ENCODE measurements around the gene MKKS.

Gene MKKS

DNA sequence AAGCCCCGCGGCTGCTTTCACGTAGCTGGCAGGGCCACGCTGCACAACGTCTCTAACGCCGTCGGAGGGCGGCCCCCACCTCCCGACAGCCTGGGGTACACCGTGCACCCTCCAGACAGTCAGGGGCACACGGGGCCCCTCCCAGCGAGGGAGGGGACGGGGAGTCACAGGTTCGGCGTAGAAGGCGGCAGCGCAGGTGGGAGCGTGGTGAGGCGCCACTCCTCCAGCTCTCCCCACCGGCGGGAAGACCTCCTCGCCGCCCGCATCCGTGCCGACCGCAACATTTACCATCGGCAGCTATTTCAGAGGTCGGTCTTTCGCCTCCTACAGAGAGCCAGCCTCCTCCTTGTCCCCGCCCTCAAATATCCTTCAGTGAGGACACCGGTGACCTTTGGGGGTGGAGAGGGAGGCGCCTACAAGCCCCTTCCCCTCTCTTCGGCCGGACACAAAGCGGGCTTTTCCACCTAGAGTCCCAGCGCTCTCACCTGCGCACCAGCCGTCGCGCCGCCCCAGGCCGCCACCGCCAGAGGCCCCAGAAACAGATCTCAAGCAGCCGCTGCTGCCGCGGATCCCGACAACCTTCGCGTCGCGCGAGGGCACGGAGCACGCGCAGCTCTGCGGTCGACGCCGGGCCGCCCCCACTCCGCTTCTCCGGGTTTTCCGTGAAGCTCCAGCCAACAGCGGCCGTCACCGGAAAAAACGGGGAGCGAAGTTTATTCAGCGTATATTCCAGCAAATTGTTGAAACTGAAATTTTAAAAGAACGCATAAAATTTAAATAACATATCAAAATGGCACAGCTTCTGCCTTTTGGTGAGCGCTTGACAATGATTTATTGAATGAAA is at the start of gene MKKS:
TSS of gene MKKS (minus strand) at position 600 of the 844 bp plus-strand sequence. CDS start 20,708 bp downstream, outside the sequence.
- DNase-seq = peak; percentile 97

DNA sequence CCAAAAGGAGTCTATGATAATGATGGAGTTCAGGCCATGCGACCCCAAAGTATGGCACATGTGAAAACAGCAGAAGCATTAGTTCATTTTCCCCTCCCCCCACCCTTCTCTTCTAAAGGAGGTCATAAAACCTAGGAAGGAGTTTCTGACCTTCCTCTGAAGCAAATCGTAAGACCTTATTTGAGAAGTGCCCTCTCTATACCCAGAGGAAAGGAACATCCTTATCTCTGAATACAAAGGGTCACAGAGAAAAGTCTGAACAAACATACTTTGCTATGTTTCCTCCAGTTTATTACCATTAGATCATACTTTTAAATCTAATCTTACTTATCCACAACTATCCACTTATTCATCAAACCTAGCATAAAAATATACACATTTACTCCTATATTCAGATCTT is 49.7 kb upstream of the MKKS start:
- DNase-seq = no peak

DNA sequence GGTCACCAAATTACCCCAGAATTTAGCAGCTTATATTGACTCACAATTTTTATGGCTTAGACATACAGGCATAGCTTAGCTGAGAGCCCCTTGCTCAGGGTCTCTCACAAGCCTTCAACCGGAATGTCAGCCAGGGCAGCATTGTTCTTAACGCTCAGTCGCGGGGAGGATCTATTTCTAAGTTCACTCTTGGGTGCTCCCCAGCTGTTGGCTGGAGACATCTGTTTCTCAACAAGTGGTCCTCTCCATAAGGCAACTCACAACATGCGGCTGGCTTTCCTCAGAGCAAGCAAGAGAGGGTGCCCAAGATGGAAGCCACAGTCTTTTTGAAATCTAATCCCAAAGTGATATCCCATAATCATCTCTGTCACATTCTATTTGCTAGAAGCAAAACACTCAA is 47.7 kb upstream of the MKKS start:
- DNase-seq = peak; percentile 38

DNA sequence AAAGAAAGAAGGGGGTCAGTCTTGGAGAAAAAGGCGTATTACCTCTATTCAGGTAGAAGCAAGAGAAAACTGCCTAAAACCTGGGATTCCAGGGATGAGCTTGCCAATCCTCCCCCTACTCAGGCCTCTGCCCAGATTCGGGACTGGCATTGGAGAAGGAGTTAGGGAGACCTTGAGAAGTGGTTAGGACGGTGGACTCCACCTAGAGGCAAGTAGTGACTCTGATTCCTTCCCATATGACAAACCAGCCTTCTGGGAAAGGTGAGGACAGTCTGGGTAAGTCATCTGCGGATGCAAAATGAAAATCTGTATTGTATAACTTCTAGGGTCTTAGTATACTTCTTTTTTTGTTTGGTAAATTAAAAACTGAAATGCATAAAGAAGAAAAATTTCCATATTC is 44.9 kb upstream of the MKKS start:
- DNase-seq = no peak

DNA sequence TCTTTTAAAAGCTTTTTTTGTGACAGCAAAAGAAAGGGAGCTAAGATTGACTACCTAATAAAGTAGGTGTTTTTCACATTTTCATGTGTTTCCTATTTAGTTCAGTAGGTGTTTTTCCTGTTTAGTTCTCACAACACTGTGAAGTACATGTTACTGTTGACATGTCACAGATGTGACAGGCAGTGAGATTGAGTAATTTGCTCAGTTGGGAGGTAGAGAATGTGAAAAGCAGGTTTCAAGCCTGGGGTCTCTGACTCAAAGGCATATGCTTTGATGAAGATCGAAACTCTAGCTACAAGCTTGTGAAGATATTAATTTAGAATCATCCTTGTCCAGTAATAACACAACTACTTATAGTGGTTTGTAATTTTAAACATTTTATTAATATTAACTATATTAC is 44.2 kb upstream of the MKKS start:
- DNase-seq = no peak

DNA sequence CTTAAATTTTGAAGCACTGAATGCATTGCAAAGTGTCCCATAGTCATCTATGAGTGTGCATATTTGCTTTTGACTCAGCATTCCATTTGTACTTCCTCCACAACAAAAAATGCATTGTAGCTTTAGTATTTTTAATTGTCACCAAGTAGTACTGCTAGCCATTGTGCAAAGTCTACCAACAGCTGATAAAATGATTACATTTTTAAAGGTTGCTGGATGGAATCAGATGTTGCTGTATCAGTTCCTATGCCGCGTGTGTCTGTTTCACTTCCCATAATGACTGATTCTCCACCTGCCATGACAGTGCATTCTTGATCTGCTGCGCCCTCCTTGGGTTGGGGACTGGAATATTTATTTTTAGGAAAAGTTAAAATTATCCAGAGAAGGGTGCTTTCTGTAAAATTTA is 42.3 kb upstream of the MKKS start:
- DNase-seq = no peak

DNA sequence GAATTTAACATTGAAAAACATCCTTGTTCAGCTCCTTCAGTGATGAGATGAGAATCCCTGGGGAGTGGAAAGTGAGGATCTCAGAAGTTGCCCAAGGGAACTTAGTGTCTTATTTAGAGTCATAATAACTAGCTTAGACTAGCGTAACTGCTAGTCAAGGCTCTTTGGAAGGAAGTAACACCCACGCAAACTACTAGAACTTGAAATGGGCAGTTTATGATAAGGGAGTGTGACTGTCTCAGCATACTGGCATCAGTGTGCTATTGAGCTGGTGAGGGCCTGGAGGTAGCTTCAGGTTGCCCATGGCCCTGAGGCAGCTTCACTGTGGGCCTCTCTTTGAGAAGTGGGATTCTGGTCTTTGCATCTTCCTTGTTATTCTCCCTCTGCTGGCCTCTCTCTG is 41.2 kb upstream of the MKKS start:
- DNase-seq = no peak

DNA sequence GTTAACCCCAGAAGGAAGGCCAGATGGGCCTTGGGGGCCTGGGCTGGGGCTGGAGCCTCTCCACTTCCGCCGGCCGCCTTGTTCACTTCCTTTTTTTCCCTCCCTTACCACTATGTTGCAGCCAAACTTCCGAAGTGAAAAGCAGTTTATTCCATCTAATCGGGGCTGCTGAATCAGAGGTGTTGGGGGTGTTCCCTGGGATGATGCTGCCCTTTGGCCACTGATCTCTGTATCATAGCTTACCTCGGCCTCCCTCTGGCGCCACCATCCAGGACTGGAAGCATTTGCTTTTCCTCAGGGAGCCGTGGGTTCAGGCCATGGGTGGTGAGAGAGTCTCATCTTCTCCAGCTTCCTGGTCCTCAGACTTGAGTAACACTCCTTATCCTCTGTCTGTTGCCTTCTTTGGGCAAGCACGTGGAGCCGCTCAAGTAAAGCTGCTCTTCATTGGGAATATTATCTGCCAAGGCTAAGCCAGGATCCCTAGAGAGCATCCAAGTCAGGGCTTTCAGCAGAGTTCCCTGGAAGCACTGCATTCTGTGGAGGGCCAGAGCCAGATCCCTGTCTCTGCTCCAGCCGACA is 40.7 kb upstream of the MKKS start:
- no peak for DNase-seq

DNA sequence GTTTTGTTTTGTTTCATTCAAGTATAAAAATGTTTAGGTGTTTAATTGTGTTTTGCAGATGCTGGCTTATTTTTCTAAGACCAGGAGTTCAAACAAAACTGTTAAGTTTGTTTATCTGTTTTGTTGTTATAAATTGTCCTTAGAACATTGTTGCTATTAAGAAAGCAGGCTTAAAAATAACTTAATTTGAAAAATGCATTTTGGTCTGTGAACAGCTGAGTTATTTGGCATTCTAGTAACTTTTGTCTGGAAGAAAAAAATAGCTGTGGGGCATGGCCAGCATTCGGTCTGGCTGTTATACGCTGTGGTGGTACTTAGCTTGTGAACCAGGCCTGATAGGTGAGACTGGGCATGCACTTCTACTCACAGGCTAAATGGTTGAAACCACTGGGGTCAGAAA is 38.8 kb upstream of the MKKS start:
- DNase-seq = no peak

DNA sequence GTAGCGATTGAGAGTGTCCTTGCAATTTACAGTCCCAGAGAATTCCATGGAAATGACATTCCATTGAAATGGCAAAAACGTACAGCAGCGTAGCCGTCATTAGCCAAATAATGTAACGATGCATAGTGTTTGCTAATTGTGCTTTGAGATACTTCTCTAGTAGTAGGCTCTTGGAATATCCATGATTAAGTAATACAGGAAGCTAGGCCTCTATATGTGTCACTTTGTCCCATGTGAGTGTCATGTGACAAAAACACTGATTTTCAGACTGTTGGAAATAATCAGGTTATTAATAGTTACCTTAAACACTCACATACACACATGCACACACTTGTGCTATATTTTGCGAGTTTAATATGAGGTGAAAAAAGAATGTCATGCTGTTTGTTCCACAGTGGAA is 36.3 kb upstream of the MKKS start:
- DNase-seq = no peak

DNA sequence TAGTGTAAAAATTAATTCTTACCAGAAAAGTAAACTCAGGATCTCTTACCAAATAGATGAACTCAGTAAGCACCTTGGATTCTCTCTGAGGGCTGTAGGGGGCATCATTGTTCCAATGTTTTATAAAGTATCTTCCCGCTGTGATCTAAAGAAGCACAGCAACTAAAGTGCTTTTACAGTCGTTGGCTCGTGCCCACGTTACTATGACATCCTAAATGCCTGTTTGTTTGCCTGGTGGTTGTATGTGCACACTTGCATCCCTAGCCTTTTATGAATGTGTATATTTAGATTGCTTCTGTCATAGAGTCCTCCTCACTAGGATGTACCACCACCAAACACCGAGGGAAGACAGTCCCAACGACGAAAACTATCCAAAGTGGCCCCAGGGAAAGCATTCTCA is 35.6 kb upstream of the MKKS start:
- peak; percentile 94 for DNase-seq

DNA sequence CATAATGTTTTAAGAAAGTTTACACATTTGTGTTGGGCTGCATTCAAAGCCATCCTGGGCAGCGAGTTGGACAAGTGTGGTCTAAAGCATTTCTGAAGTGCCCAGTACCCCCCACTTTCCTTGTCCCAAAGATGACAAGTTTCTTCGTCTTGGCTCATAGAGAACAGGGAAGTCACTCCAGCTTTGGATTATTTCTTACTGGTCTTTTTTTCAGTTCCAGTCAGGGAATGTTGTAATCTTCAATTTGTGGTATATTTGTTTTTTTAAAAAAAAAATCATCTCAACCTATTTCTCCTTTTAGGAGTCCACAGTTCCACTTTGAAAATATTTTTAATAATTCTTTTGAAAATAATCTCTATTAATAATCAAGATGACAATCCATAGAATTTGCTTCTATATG is 35.0 kb upstream of the MKKS start:
- no peak for DNase-seq

DNA sequence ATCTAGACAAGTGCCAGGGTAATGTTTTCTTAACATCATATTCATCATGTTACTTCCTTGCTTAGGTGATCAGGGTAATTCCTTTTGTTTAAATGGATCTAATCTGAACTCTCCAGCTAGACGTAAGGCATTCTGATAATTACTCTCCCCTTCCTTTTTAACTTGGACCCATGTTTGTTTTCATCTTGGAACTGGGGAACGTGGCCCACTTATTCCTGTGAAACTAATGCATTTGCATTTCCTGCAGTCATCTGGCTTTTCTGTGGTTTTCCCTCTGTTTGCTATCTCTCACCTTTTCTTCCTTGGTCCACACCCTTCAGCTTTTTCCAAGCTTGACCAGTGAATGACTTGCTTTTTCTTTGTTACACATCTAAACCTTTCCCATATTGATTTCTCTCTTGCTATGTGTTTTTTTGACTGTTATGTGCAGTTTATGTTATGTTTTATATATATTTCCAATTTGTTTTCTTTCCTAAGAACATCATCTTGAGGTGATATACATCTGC is 34.4 kb upstream of the MKKS start:
- no peak for DNase-seq

DNA sequence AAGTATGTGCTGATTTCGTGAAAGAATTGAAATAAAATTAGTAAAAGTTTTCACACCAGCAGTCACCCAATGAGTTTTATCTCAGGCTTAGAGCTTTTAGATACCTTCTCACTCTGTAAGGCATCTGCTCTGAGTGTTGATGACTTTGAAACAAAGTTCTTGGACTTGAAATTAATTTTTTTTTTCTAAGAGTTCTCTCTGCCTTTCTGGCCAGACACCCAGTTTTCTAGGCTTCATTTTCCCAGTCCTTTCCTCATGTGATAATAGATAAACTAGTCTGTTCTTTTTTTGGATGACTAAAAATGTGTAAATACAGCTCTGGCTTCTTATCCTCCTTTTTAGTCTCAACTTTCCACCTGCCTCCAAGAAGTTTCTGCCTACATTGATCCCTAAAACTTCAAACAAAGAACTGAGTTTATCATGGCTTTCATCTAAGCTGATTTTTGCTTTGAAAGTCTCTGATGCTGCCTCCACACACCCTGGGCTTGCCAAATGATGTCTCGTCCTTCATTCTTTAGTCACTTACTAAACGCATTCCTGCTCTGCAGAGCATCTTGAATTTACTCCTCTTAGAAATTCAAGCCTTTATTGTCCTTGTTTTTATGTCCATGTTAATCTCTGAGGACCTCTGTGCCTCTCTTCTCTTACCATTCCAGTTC is 33.8 kb upstream of the MKKS start:
- no peak for DNase-seq

DNA sequence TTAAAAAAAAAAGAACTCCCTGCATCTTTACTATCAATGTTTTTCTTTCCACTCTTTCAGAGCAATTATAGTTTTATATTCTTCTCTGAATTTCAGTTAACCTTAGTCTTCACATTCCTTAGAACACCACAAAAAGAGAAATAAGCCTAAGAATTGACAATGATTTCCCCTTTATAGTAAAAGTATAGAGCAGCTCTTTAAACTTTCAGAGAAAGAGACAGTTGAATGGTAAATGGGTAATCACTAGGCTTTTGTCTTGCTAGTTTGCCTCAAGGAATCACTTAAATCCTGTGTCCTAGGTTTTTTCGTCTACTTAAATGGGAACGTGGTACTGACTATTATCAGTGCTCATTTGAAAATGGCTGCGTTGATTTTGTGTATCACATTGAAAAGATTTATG is 32.8 kb upstream of the MKKS start:
- no peak for DNase-seq

DNA sequence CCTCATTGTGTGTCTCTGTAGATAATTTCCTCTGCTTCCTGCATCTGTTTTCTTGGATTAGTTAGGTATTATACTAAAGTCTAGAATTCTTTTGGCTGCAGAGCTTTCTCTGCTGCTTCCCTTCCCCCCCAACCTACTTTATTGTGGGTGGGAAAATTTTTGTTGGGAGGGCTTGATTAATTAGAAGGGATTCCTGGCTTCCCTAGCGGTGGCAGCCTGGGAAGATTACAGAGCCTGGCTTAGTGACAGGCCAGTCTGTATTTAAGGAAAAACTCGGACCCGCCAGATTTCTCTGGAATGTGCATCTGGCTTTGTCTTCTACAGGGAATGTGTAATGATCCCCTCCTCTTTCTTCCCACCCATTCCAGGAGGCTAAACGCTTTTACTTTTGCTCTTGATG is 32.3 kb upstream of the MKKS start:
- DNase-seq = no peak

DNA sequence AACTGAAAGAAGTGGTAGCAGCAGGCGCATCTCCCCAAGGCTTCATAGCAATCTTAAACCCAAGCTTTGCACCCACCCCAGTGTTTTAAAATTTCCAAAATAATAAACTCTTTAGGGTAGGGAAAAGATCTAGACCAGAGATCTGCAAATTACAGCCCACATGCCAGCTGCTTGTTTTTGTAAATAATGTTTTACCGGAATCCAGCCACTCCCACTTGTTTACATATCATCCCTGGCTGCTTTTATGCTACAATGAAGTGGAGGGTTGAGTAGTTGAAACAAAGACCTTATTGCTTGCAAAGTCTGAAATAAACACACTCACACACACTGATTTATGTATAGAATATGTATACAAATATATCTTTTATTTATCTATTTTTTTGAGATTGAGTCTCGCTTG is 31.1 kb upstream of the MKKS start:
- DNase-seq = peak; percentile 23

DNA sequence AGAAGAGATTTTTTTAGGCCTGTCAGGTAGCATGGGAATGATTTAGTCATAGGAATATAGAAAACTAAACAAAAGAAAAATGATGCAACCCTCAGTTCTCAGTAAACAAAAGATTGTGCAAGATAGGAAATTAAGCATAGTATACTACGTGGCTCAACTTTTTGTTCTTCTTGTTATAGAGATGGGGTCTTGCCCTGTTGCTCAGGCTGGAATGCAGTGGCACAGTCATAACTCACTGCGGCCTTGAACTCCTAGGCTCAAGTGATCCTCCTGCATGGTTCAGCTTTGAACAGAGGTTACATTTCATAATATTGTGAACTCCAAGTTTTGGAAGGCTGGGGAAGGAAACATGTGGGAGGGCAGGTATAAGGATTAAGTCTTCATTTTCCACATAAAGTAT is 29.6 kb upstream of the MKKS start:
- no peak for DNase-seq

DNA sequence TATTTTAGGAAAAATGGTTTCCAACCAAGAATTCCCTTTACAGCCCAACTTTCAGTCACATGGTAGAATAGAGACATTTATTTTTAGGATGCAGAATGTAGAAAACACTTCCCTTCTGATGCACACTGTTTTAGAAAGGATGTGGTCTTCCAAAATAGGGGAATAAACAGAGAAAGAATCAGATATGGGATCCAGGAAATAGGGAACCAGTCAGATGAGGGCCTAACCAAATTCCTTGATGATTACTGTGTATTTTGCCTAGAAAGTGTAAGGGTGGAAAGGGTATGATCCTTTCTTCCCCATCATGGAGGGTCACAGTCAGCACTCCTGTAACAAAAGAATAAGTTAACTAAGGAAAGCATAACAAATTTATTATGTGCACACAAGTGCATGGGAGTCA is 28.5 kb upstream of the MKKS start:
- no peak for DNase-seq

DNA sequence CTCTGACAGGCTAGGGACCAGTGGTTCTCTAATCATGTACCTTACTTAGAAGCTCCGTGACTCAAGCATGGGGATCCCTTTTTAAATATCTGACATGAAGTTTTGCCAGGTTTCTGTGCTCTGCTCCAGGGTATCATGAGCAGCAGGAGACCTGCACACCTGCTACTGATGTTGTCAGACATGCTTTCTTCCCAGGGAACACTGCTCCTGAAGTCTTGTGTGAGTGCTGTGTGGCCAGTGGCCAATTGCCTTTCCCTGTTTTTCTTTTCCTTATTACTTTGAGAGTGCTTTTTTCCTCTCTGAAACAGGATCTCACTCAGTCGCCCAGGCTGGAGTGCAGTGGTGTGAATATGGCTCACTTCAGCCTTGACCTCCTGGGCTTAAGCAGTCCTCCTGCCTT is 27.5 kb upstream of the MKKS start:
- DNase-seq = no peak

DNA sequence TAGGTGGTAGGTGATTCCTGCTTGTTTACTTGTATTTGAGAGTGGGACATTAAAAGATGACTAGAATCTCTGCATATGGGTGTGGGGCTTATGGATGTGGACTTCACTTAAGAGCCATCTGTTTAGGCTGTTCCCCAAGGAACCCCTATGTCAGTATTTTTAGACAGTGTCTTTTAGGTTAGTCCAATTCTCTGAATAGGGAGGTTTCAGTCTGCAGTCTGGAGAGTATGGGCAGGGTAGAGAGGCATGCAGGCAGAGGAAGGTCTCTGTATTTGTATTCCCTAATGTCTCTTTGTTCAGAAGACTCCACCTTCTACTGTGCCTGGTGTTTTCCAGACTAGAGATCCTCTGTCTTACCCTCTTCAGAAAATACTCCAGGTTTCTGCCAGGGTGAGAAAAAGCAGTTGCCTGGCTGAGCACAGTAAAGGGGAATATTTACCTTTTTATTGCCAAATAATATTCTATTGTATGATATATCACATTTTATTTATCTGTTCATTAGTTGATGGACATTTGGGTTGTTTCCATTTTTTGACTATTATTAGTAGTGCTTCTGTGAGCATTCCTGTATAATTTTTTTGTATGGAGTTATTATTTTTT is 20.2 kb upstream of the MKKS start:
- DNase-seq = peak; percentile 68

DNA sequence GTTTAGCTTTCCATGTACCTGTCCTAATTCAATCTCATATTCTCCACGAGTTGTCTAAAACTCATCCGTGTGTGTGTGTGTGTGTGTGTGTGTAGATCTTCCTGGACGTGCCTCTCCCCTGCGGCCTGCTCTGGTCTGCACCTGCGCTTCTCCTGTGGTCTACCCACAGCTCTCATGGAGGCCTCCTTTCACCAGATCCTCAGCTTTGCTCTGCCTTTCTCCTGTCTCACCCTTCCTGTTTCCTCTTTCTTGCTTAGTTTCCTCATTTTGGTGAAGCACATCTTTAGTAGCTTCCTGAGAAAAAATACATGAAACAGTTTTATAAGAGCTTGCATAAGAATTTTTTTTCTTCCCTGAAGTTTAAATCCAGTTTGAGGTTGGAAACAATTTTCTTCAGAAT is 19.2 kb upstream of the MKKS start:
- DNase-seq = peak; percentile 20

DNA sequence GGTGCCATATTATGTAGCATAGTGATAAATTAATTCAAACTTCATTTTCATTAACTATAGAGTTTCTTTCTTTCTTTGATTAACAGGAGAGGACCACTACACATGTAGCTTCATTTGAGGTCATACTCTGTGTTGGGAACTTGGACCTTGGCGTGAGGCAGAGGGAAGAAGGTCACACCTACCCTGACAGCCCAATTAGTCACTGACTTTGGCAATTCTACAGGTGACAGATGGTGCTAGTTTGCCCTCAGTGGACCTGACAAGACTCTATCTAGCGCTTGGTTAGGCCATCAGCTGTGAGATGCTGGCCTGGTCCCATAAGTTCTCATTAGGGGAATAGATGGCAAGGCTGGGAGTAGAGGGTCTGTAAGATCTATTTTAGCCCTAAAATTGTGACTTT is 15.2 kb upstream of the MKKS start:
- DNase-seq = peak; percentile 53
